WTC11 (cell line): ENCODE results near the gene BCAS3.

ENCODE experiments used
- CTCF ChIP-seq: fragments of 200-600 bp; IDR thresholded peaks from 2 replicates; pipeline ENCODE4 v1.8.0; 2022; ENCODE audit warnings: antibody characterized with exemption
- MAX ChIP-seq: sonication (generic); formaldehyde crosslinking; IDR thresholded peaks from 2 replicates; pipeline ENCODE4 v1.8.0; 2022; ENCODE audit warnings: mild to moderate bottlenecking, missing genetic modification reagents
- SP1 ChIP-seq: sonication (generic); formaldehyde crosslinking; conservative IDR thresholded peaks from 2 replicates; pipeline ENCODE4 v1.8.1; 2022; ENCODE audit warnings: missing genetic modification reagents
- ZNF396 ChIP-seq: fragments of 250-450 bp; sonication (Bioruptor Pico); IDR thresholded peaks from 2 replicates; pipeline ENCODE4 v1.8.0; 2021; ENCODE audit warnings: mild to moderate bottlenecking, moderate library complexity, borderline replicate concordance

GRCh38 chr17:61394630-61395408 lies 717.2 kb downstream of the BCAS3 start:
- TF ChIP-seq CTCF (no peak), MAX (CRISPR knock-in tag) (no peak), SP1 (CRISPR knock-in tag) (no peak), ZNF396 (no peak)
